Osteocyte (in vitro differentiated cells): ENCODE data around the gene ARL11. TPM values are rescaled to one million over a fixed set of nuclear protein-coding genes. Genes with fewer than 3 reads are reported as not detected.
"Not testable (repeated sequence)": the region's sequence is repeated elsewhere in the genome, so short reads cannot be mapped to it uniquely, and the experiment has no call there.

Experiments
- DNase-seq: peaks from one replicate; pipeline ENCODE4 v3.0.0; 2021; ENCODE audit warnings: mixed read lengths; ENCODE audit not compliant: unreplicated experiment; ENCODE audit errors: extremely low spot score
- H3K27ac Mint-ChIP-seq: one replicate; pipeline ENCODE4 v1.8.0; 2021; ENCODE audit warnings: mild to moderate bottlenecking, mixed read lengths; ENCODE audit not compliant: unreplicated experiment
- H3K27me3 Mint-ChIP-seq: one replicate; pipeline ENCODE4 v1.8.0; 2021; ENCODE audit warnings: mixed read lengths; ENCODE audit not compliant: unreplicated experiment
- H3K36me3 Mint-ChIP-seq: one replicate; pipeline ENCODE4 v1.8.0; 2021; ENCODE audit warnings: mixed read lengths; ENCODE audit not compliant: unreplicated experiment
- H3K4me1 Mint-ChIP-seq: one replicate; pipeline ENCODE4 v1.8.0; 2021; ENCODE audit warnings: mixed read lengths; ENCODE audit not compliant: unreplicated experiment
- H3K4me3 Mint-ChIP-seq: one replicate; pipeline ENCODE4 v1.8.0; 2021; ENCODE audit warnings: mild to moderate bottlenecking, moderate library complexity, mixed read lengths; ENCODE audit not compliant: unreplicated experiment
- H3K9me3 Mint-ChIP-seq: one replicate; pipeline ENCODE4 v1.8.0; 2021; ENCODE audit warnings: mixed read lengths; ENCODE audit not compliant: unreplicated experiment
- total RNA-seq: library from RNA; stranded (reverse); gene quantifications from 2 replicates; pipeline ENCODE4 v1.2.1, GENCODE V29; 2021
- TF ChIP-seq, protein P1 (sequence below): fragments of 200-600 bp; sonication (generic); IDR thresholded peaks from 2 replicates; pipeline ENCODE4 v1.5.0; 2021; ENCODE audit warnings: antibody characterized with exemption, mild to moderate bottlenecking, moderate library complexity

ARL11 gene
- total RNA-seq, 1 donor from 2014 or later: not detected

DNA sequence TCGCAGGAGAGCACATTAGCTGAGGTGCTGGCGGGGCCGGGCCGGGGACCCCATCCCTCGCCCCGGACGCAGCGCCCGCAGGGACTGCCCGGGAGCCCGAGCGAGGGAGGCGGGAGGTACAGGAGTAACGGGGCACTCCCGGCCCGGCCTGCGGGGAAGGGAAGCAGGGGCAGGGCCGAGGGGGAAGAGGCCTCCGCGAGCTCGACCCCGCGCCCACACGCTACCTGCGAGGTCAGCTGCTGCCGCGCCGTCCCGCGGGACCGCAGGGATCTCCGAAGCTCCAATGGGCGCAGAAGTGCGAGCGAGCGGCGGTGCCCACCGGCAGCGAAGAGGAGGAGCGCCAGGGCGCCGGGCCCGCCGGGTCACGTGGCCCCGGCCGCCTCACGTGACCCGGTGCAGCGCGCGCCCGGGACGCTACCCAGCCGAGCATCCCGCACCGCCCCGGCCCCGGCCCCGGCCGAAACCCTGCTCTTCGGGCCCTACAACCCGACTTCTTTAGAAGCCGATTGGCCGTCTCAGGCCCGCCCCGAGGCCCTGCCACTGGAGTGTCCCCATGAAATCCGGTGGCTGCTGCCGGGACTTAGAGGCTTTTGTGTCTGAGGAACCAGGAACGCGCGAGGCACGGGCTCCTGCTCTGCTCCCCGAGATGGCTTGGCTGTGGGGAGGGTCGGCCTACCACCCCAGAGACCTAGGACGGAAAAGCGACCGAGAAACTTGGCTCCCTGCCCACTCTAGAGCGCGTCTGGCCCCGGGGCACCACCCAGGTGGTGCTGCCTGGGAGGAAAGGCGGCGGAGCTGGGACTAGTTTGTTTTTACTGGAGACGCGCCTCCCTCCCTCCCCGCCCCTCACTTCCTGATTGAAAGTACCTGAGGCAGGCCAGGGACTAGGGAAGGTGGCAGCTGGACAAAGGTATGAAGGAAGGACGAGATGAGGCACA is 42.8 kb upstream of the ARL11 start, which contains the start of gene RCBTB1:
Gene RCBTB1 (minus strand): TSS at position 339 of the 938 bp plus-strand sequence. CDS start 18,279 bp downstream, outside the sequence.
- Mint-ChIP-seq H3K36me3 (peaks cover 12% of the 10 kb centered on the region), H3K9me3 (no peaks in the 10 kb centered on the region), H3K4me3 (peak within 1 kb of the TSS; percentile 88), H3K4me1 (peaks cover 22% of the 10 kb centered on the region), H3K27me3 (no peaks in the 10 kb centered on the region), H3K27ac (peak within 1 kb of the TSS; percentile 81)
- TF ChIP-seq, protein P1, sequence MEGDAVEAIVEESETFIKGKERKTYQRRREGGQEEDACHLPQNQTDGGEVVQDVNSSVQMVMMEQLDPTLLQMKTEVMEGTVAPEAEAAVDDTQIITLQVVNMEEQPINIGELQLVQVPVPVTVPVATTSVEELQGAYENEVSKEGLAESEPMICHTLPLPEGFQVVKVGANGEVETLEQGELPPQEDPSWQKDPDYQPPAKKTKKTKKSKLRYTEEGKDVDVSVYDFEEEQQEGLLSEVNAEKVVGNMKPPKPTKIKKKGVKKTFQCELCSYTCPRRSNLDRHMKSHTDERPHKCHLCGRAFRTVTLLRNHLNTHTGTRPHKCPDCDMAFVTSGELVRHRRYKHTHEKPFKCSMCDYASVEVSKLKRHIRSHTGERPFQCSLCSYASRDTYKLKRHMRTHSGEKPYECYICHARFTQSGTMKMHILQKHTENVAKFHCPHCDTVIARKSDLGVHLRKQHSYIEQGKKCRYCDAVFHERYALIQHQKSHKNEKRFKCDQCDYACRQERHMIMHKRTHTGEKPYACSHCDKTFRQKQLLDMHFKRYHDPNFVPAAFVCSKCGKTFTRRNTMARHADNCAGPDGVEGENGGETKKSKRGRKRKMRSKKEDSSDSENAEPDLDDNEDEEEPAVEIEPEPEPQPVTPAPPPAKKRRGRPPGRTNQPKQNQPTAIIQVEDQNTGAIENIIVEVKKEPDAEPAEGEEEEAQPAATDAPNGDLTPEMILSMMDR: no peak
- peak; percentile 87 for DNase-seq

DNA sequence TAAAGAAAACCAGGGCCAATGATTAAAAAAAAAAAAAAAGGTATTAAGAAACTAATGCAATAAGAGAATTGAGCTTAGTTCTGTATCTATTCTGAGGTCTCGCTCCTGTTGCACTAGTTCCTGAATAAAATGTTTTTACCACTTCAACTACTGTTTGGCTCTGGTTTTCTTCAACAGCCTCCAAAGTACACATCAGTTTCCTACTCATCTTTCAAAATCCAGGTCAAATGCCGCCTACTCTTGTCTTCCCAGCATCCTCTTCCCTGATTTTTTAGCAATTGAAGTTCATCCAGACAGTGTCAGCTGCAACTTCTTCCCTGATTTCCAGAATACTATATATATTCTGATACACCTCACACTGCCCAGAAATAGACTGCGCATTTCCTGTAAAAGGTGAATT is 41.6 kb upstream of the ARL11 start:
- H3K36me3 Mint-ChIP-seq: peaks cover 2% of the 10 kb centered on the region
- peak overlapping the region; percentile 80 for H3K27ac Mint-ChIP-seq
- no peaks in the 10 kb centered on the region for H3K27me3 Mint-ChIP-seq
- TF ChIP-seq, protein P1: no peak
- H3K4me1 Mint-ChIP-seq: peaks cover 20% of the 10 kb centered on the region
- no peaks in the 10 kb centered on the region for H3K9me3 Mint-ChIP-seq
- H3K4me3 Mint-ChIP-seq: peak overlapping the region; percentile 79
- no peak for DNase-seq

DNA sequence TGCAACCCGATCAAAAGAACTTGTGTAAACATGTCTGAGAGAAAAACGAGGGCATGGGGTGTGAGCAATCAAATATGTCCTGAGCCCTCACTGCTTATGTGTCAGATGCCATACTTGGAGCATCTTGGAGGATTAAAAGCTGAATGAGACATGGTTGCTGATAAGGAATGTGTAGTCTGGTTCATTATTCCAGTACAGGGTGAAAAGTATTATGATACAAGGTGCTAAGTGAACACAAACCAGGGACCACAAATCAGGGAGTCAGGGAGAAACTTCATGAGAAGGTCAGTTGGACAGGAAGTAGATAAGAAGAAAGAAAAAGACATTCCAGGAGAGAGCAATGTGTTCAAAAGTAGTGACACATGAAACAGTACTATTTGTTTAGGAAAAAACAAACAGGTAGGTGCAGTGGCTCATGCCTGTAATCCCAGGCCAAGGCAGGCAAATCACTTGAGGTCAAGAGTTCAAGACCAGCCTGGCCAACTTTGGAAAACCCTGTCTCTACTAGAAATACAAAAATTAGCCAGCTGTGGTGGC is 40.9 kb upstream of the ARL11 start:
- Mint-ChIP-seq H3K4me1 (peaks cover 20% of the 10 kb centered on the region), H3K27me3 (no peaks in the 10 kb centered on the region), H3K36me3 (no peaks in the 10 kb centered on the region), H3K27ac (no peak overlapping the region), H3K9me3 (no peaks in the 10 kb centered on the region), H3K4me3 (no peak overlapping the region)
- TF ChIP-seq, protein P1: no peak
- no peak for DNase-seq

DNA sequence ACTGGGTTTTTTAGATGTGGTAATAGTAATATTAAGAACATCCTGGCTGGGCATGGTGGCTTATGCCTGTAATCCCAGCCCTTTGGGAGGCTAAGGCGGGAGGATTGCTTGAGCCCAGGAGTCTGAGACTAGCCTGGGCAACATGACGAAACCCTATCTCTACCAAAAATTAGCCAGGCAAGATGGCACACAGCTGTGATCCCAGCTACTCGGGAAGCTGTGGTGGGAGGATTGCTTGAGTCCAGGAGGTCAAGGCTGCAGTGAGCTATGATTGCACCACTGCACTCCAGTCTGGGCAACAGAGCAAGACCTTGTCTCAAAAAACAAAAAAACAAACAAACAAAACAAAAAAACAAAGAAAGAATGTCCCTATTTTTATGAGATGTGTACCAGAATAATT is 37.6 kb upstream of the ARL11 start:
- not testable (repeated sequence) for H3K36me3 Mint-ChIP-seq, H3K4me3 Mint-ChIP-seq, H3K27ac Mint-ChIP-seq, DNase-seq, H3K9me3 Mint-ChIP-seq, H3K4me1 Mint-ChIP-seq, H3K27me3 Mint-ChIP-seq

DNA sequence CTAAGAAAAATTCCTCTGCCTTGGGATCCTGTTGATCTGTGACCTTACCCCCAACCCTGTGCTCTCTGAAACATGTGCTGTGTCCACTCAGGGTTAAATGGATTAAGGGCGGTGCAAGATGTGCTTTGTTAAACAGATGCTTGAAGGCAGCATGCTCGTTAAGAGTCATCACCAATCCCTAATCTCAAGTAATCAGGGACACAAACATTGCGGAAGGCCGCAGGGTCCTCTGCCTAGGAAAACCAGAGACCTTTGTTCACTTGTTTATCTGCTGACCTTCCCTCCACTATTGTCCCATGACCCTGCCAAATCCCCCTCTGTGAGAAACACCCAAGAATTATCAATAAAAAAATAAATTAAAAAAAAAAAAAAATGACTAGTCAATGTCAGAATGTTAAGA is 34.4 kb upstream of the ARL11 start:
- H3K27ac Mint-ChIP-seq, H3K27me3 Mint-ChIP-seq: not testable (repeated sequence)

DNA sequence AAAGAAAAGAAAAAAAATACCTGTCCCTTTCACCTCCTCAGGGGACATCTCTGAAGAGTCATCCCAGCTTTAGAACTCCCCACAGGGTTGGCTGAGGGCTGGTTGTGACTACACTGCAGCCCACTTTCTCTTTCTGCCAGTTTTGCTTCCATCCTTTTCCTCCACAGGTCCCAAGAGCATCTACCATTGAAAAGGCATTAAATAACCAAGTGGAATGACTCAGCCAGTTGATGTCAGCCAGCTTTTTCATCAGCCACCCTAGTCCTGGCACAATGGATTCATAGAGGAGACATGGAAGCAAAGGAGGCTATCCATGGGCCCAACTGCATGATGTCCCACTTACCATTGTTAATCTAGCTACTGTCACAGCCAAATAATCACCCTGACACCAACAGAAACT is 33.7 kb upstream of the ARL11 start:
- Mint-ChIP-seq H3K4me1 (no peaks in the 10 kb centered on the region), H3K27ac (no peak overlapping the region), H3K36me3 (no peaks in the 10 kb centered on the region), H3K9me3 (no peaks in the 10 kb centered on the region), H3K27me3 (peaks cover 2% of the 10 kb centered on the region), H3K4me3 (no peak overlapping the region)
- TF ChIP-seq, protein P1: no peak
- no peak for DNase-seq

More for the DNA sequence above, 34.4 kb upstream of the ARL11 start:
- DNase-seq, H3K9me3 Mint-ChIP-seq, H3K4me1 Mint-ChIP-seq, H3K36me3 Mint-ChIP-seq, H3K4me3 Mint-ChIP-seq: not testable (repeated sequence)
